H1 (cell line): ENCODE data around the gene BCL3. TPM values are rescaled to one million over a fixed set of nuclear protein-coding genes. Genes with fewer than 3 reads are reported as not detected.

Experiments used
- CTCF ChIA-PET: fragments of 300-600 bp; sonication (Branson Sonifier 250); formaldehyde crosslinking; loops from one replicate; lab custom pipeline; 2021; ENCODE audit not compliant: partially characterized antibody; lab: Charles Lee
- POLR2A ChIA-PET: fragments of 300-600 bp; sonication (Branson Sonifier 250); formaldehyde crosslinking; loops from one replicate; lab custom pipeline; 2021; ENCODE audit warnings: inconsistent platforms; ENCODE audit not compliant: partially characterized antibody; lab: Charles Lee
- DNase-seq, 2 experiments: peaks; one replicate each; pipeline versions ENCODE4 v3.0.0 to v3.0.0-alpha.2; 2010 to 2022; ENCODE audit warnings: low spot score in 2 of 2, low read depth in 1 of 2, mixed read lengths in 1 of 2
- FAIRE-seq: peaks from 2 replicates; lab custom pipeline; 2011; peaks lifted over from hg19 to GRCh38; lab: Jason Lieb, UNC
- H2AFZ ChIP-seq: 2 replicates; pipeline ENCODE4 v1.8.1; 2012; ENCODE audit warnings: low read length, inconsistent platforms
- H2AK5ac ChIP-seq: 2 replicates; pipeline ENCODE4 v1.6.1; 2013; ENCODE audit warnings: low read depth, low read length
- H2BK120ac ChIP-seq: replicated peaks from 2 replicates; pipeline ENCODE3; 2013; ENCODE audit warnings: low read depth, low read length, inconsistent platforms
- H2BK12ac ChIP-seq: 2 replicates; pipeline ENCODE4 v1.6.1; 2013; ENCODE audit warnings: low read depth, low read length
- H2BK15ac ChIP-seq: 2 replicates; pipeline ENCODE4 v1.6.1; 2013; ENCODE audit warnings: low read length
- H2BK20ac ChIP-seq: 2 replicates; pipeline ENCODE4 v1.6.1; 2013; ENCODE audit warnings: low read length
- H2BK5ac ChIP-seq: 2 replicates; pipeline ENCODE4 v1.6.1; 2013; ENCODE audit warnings: low read depth, low read length
- H3K14ac ChIP-seq: 2 replicates; pipeline ENCODE4 v1.6.1; 2013; ENCODE audit warnings: inconsistent platforms; ENCODE audit not compliant: insufficient read length
- H3K18ac ChIP-seq: 2 replicates; pipeline ENCODE4 v1.6.1; 2013; ENCODE audit warnings: low read length; ENCODE audit errors: extremely low read depth
- H3K23ac ChIP-seq: 2 replicates; pipeline ENCODE4 v1.6.1; 2013; ENCODE audit warnings: inconsistent platforms; ENCODE audit not compliant: insufficient read length
- H3K23me2 ChIP-seq: 2 replicates; pipeline ENCODE4 v1.6.1; 2013; ENCODE audit warnings: low read depth, low read length
- H3K27ac ChIP-seq: 2 replicates; pipeline ENCODE4 v1.6.1; 2011; ENCODE audit warnings: low read depth, low read length, inconsistent platforms
- H3K27me3 ChIP-seq, 4 experiments: replicated peaks in 1 of 4; 1 replicate in 1 of 4; 2 replicates in 3 of 4; pipeline versions ENCODE4 v1.6.1 to v1.8.1; 2011 to 2013; ENCODE audit warnings: low read length in 3 of 4, mild to moderate bottlenecking in 3 of 4, inconsistent platforms in 2 of 4, mixed read lengths in 2 of 4, moderate library complexity in 1 of 4; ENCODE audit not compliant: control insufficient read depth in 3 of 4, insufficient read depth in 3 of 4; ENCODE audit errors: extremely low read depth in 1 of 4
- H3K36me3 ChIP-seq, 4 experiments: 2 replicates each; pipeline versions ENCODE4 v1.6.1 to v1.8.1; 2011 to 2013; ENCODE audit warnings: mild to moderate bottlenecking in 4 of 4, low read length in 3 of 4, moderate library complexity in 2 of 4, control low read depth in 1 of 4, inconsistent platforms in 1 of 4; ENCODE audit not compliant: insufficient read depth in 4 of 4, control insufficient read depth in 2 of 4
- H3K4ac ChIP-seq: replicated peaks from 2 replicates; pipeline ENCODE3; 2013; ENCODE audit warnings: low read length, low read depth, mixed read lengths, inconsistent platforms; ENCODE audit not compliant: insufficient read length
- H3K4me1 ChIP-seq, 4 experiments: replicated peaks in 1 of 4; 1 replicate in 1 of 4; 2 replicates in 3 of 4; pipeline versions ENCODE4 v1.6.1 to v1.8.1; 2011 to 2013; ENCODE audit warnings: low read length in 3 of 4, inconsistent platforms in 2 of 4, mixed read lengths in 1 of 4; ENCODE audit not compliant: insufficient read depth in 4 of 4, control insufficient read depth in 3 of 4
- H3K4me2 ChIP-seq, 2 experiments: 2 replicates each; pipeline versions ENCODE4 v1.6.1 to v1.8.1; 2011 to 2013; ENCODE audit warnings: low read depth in 2 of 2, low read length in 2 of 2, control low read depth in 1 of 2, inconsistent platforms in 1 of 2, mild to moderate bottlenecking in 1 of 2; ENCODE audit not compliant: insufficient read depth in 1 of 2
- H3K4me3 ChIP-seq, 4 experiments: fragments of 200-600, 300-600 bp in 1 of 4; sonication (generic), shearing (Covaris generic), sonication (Bioruptor Twin) in 1 of 4; 2 replicates each; pipeline versions ENCODE4 v1.5.1 to v1.8.1; 2011 to 2016; ENCODE audit warnings: low read length in 4 of 4, low read depth in 3 of 4, control low read depth in 2 of 4, inconsistent platforms in 2 of 4, mild to moderate bottlenecking in 2 of 4, mixed read lengths in 1 of 4, moderate library complexity in 1 of 4; ENCODE audit not compliant: insufficient read depth in 2 of 4; ENCODE audit errors: extremely low read depth in 1 of 4
- H3K56ac ChIP-seq: replicated peaks from 2 replicates; pipeline ENCODE3; 2013; ENCODE audit warnings: low read depth, mild to moderate bottlenecking, mixed read lengths, low read length, inconsistent platforms; ENCODE audit not compliant: insufficient read length
- H3K79me1 ChIP-seq: 2 replicates; pipeline ENCODE4 v1.6.1; 2013; ENCODE audit warnings: low read depth, low read length, control low read depth
- H3K79me2 ChIP-seq, 2 experiments: 2 replicates each; pipeline versions ENCODE4 v1.6.1 to v1.8.1; 2012 to 2013; ENCODE audit warnings: low read length in 2 of 2, mild to moderate bottlenecking in 2 of 2, inconsistent platforms in 1 of 2; ENCODE audit not compliant: insufficient read depth in 2 of 2, control insufficient read depth in 1 of 2
- H3K9ac ChIP-seq, 4 experiments: replicated peaks in 1 of 4; 1 replicate in 1 of 4; 2 replicates in 3 of 4; pipeline versions ENCODE4 v1.6.1 to v1.8.1; 2011 to 2013; ENCODE audit warnings: low read depth in 3 of 4, low read length in 3 of 4, control low read depth in 2 of 4, mild to moderate bottlenecking in 2 of 4, moderate library complexity in 2 of 4, inconsistent platforms in 1 of 4; ENCODE audit errors: extremely low read depth in 1 of 4
- H3K9me3 ChIP-seq, 2 experiments: 2 replicates each; pipeline versions ENCODE4 v1.6.1 to v1.8.1; 2012 to 2013; ENCODE audit warnings: mild to moderate bottlenecking in 2 of 2, moderate library complexity in 2 of 2, control low read depth in 1 of 2, inconsistent platforms in 1 of 2, low read depth in 1 of 2, low read length in 1 of 2, mixed read lengths in 1 of 2; ENCODE audit not compliant: insufficient read depth in 2 of 2
- H4K20me1 ChIP-seq, 2 experiments: replicated peaks in 1 of 2; 2 replicates each; pipeline versions ENCODE3 to v1.8.1; 2011 to 2013; ENCODE audit warnings: inconsistent platforms in 2 of 2, low read length in 2 of 2, mild to moderate bottlenecking in 1 of 2; ENCODE audit not compliant: insufficient read depth in 2 of 2, control insufficient read depth in 1 of 2
- H4K5ac ChIP-seq: 2 replicates; pipeline ENCODE4 v1.6.1; 2013; ENCODE audit warnings: low read length, low read depth, mixed read lengths, inconsistent platforms; ENCODE audit not compliant: insufficient read length
- H4K8ac ChIP-seq: 2 replicates; pipeline ENCODE4 v1.8.0; 2013; ENCODE audit warnings: mild to moderate bottlenecking, moderate library complexity, low read length, inconsistent platforms; ENCODE audit not compliant: insufficient read depth; ENCODE audit errors: extremely low read depth
- H4K91ac ChIP-seq: replicated peaks from 2 replicates; pipeline ENCODE3; 2013; ENCODE audit warnings: low read length, mixed read lengths, inconsistent platforms; ENCODE audit not compliant: insufficient read length
- CBX8 ChIP-seq: fragments of 300-800, 300-1000 bp; sonication (generic); IDR thresholded peaks from 2 replicates; pipeline ENCODE4 v1.7.1; 2016; ENCODE audit warnings: low read depth, low read length, borderline replicate concordance
- CHD2 ChIP-seq: IDR thresholded peaks from 2 replicates; pipeline ENCODE4 v1.6.1; 2012; ENCODE audit warnings: low read length, improper control_type of control experiment
- CTBP2 ChIP-seq: IDR thresholded peaks from 2 replicates; pipeline ENCODE4 v1.7.0; 2011; ENCODE audit warnings: borderline replicate concordance, mild to moderate bottlenecking, moderate library complexity, mixed read lengths, low read length; ENCODE audit not compliant: insufficient read depth, insufficient read length
- CTCF ChIP-seq, 3 experiments: IDR thresholded peaks; 1 replicate in 2 of 3; 2 replicates in 1 of 3; pipeline versions ENCODE4 v1.5.1 to v1.6.1; 2011; ENCODE audit warnings: low read length in 3 of 3, mild to moderate bottlenecking in 3 of 3, inconsistent platforms in 2 of 3, low read depth in 1 of 3, moderate library complexity in 1 of 3; ENCODE audit not compliant: insufficient read depth in 1 of 3; ENCODE audit errors: control extremely low read depth in 1 of 3
- GTF2F1 ChIP-seq: IDR thresholded peaks from 2 replicates; pipeline ENCODE4 v1.6.1; 2012; ENCODE audit warnings: low read depth, low read length, improper control_type of control experiment, borderline replicate concordance
- NRF1 ChIP-seq: IDR thresholded peaks from 2 replicates; pipeline ENCODE4 v1.6.1; 2011; ENCODE audit warnings: mild to moderate bottlenecking, low read depth, low read length, improper control_type of control experiment
- SIN3A ChIP-seq, 2 experiments: IDR thresholded peaks in 1 of 2; conservative IDR thresholded peaks in 1 of 2; 2 replicates each; pipeline ENCODE4 v1.6.1; 2011 to 2012; ENCODE audit warnings: low read length in 2 of 2, improper control_type of control experiment in 1 of 2, low read depth in 1 of 2, mild to moderate bottlenecking in 1 of 2
- WGBS, 2 experiments: shearing (Covaris generic) in 1 of 2; methylation state at CpG; one replicate each; pipeline versions ENCODE4 v1.1.6 to v1.1.7; 2013 to 2015; ENCODE audit warnings: low lambda C conversion rate in 2 of 2, mixed read lengths in 2 of 2, inconsistent platforms in 1 of 2, low coverage in 1 of 2, missing lambda C conversion rate in 1 of 2; ENCODE audit not compliant: insufficient replicate concordance in 2 of 2, insufficient coverage in 1 of 2, insufficient read length in 1 of 2; ENCODE audit errors: extremely low coverage in 1 of 2, missing lambda C conversion rate in 1 of 2; 5-methylcytosine and 5-hydroxymethylcytosine counted together
- polyA plus RNA-seq, 7 experiments: library from polyadenylated mRNA; depleted of rRNA in 3 of 7; stranded (reverse) in 5 of 7; unstranded in 2 of 7; fragments of >200 nt in 5 of 7; fragments of 200-250 nt in 2 of 7; gene quantifications; 1 replicate in 5 of 7; 2 replicates in 1 of 7; 4 replicates in 1 of 7; pipeline versions ENCODE4 v1.2.1 to v1.2.3, GENCODE V29; 2011 to 2013; ENCODE audit warnings: missing spikeins in 2 of 7, mixed read lengths in 2 of 7
- total RNA-seq: library from RNA; stranded (reverse); fragmentation: NEBNext Ultra II Directional; extraction: Animal tissue kit (Norgen Biotek cat#: 25700); gene quantifications from 2 replicates; pipeline ENCODE4 v1.2.1, GENCODE V29; 2021

The BCL3 gene
- total and polyA plus RNA-seq, 2 of the 8 experiments (the other 6 are each of a cell fraction or from before 2014, with no cell fraction given), result 0.88 to 2.4 TPM

DNA sequence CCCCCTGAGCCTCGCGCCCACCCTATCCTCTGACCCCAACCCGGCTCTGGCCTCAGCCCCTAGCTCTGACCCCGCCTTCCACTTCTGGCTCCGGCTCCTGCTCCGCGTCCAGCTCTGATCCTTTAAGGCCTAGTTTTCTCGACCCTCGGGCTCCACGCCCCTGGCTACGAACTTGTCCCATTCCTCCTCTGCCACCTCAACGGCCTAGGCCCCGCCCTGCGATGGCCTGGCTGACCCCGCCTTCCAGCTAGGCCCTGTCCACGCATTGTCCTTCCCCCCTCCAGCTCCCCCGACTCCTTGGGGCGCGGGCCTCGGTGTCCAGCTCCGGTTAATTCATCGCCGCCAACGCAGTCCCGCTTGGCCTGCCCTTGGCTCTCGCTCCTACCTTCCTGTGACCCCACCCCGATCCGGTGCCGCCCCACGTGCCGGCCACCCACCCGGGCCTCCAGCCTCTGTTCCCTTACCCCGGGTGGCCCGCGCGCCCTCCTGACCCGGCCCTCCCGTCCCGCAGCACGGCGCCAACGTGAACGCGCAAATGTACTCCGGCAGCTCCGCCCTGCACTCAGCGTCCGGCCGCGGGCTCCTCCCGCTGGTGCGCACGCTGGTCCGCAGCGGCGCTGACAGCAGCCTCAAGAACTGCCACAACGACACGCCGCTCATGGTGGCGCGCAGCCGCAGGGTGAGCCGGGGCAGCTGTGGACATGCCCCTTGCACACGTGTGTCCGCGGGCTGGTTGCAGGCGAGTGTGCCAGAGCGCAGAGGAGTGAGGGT is 9.4 kb downstream of the BCL3 start:
- Histone ChIP-seq H2BK15ac (peak overlapping the region; percentile 95; the same call in 1 of the 2 replicates), H3K56ac (no peak overlapping the region), H2BK120ac (no peak overlapping the region), H2BK12ac (peak overlapping the region; percentile 90; the same call in 1 of the 2 replicates), H4K8ac (peak overlapping the region; percentile 7; the same call in 1 of the 2 replicates), H4K20me1 (peaks cover 0 to 6% of the 10 kb centered on the region in 2 experiments), H3K4me3 (peak overlapping the region; percentile 42 to 66 (median 54)), H3K4me2 (peak overlapping the region; percentile 81 to 100), H3K23ac (no peak overlapping the region), H3K18ac (peak overlapping the region; percentile 83; the same call in 1 of the 2 replicates), H3K23me2 (peaks cover 29% of the 10 kb centered on the region), H3K9ac (0 out of 7 replicates have a peak overlapping the region, but pooled peaks of 2 of the 4 experiments have one; percentile 1 to 24), H3K36me3 (no peaks in the 10 kb centered on the region), H3K14ac (no peak overlapping the region), H3K27ac (no peak overlapping the region), H4K91ac (no peak overlapping the region), H3K4me1 (peaks cover 12 to 38% (median 17%) of the 10 kb centered on the region in 4 experiments), H3K79me1 (no peaks in the 10 kb centered on the region), H3K27me3 (peaks cover 26 to 46% (median 42%) of the 10 kb centered on the region in 4 experiments), H3K79me2 (no peaks in the 10 kb centered on the region), H2BK5ac (peak overlapping the region; percentile 39; the same call in 1 of the 2 replicates), H3K9me3 (no peaks in the 10 kb centered on the region), H2AK5ac (no peak overlapping the region), H2AFZ (no peak overlapping the region), H2BK20ac (no peak overlapping the region), H3K4ac (no peak overlapping the region), H4K5ac (no peak overlapping the region)
- FAIRE-seq (no peak), DNase-seq (peak in 1 of 2 experiments; percentile 77)
- CTCF ChIA-PET, result interaction anchor here (0.5 to 2.5 kb wide), 19 partner anchors 8 to 411 kb away, joined by 3 to 34 read pairs (median 4); no protein-coding TSS in a partner anchor
- WGBS, 2 experiments, result 1% methylated on average over 50 of the region's 68 CpGs; no CpG with 5 or more reads in 1 of the 2 experiments
- POLR2A ChIA-PET, result interaction anchor here (0.6 to 2.5 kb wide), 8 partner anchors 13 to 75 kb away, joined by 3 to 7 read pairs (median 4); partner anchors contain the start of gene BCAM
- TF ChIP-seq CTCF (IDR thresholded peaks at IDR 0.05; ENCODE audit: control extremely low read depth in 1 of 3, insufficient read depth in 1 of 3, low read depth in 1 of 3, low read length in 3 of 3) (peak in 2 of 3 experiments; percentile 4 to 17; a peak in 2 of 4 replicates), CTBP2 (peak; percentile 92), SIN3A (conservative IDR thresholded peaks at IDR 0.05 in 1 of 2, IDR thresholded peaks at IDR 0.05 in 1 of 2; ENCODE audit: low read depth in 1 of 2, low read length in 2 of 2) (peak; percentile 74 to 91; a peak in 2 of 4 replicates), GTF2F1 (no peak), CHD2 (no peak), CBX8 (no peak), NRF1 (peak; percentile 39; the same call in 1 of the 2 replicates)
